Fibroblast of lung (primary cell): ENCODE measurements around the gene PSD4.

Experiments used
- EZH2 ChIP-seq: IDR thresholded peaks from 2 replicates; pipeline ENCODE4 v1.5.1; 2012; ENCODE audit warnings: low read length, control low read depth, mild to moderate bottlenecking; ENCODE audit errors: missing control alignments
- TF ChIP-seq, protein P1 (sequence below), 2 donors: IDR thresholded peaks in 1 of 2; conservative IDR thresholded peaks in 1 of 2; 1 replicate in 1 of 2; 2 replicates in 1 of 2; pipeline ENCODE4 v1.5.1; 2011 to 2012; ENCODE audit warnings: low read length in 2 of 2, control low read depth in 1 of 2, inconsistent platforms in 1 of 2, low read depth in 1 of 2, mild to moderate bottlenecking in 1 of 2

DNA sequence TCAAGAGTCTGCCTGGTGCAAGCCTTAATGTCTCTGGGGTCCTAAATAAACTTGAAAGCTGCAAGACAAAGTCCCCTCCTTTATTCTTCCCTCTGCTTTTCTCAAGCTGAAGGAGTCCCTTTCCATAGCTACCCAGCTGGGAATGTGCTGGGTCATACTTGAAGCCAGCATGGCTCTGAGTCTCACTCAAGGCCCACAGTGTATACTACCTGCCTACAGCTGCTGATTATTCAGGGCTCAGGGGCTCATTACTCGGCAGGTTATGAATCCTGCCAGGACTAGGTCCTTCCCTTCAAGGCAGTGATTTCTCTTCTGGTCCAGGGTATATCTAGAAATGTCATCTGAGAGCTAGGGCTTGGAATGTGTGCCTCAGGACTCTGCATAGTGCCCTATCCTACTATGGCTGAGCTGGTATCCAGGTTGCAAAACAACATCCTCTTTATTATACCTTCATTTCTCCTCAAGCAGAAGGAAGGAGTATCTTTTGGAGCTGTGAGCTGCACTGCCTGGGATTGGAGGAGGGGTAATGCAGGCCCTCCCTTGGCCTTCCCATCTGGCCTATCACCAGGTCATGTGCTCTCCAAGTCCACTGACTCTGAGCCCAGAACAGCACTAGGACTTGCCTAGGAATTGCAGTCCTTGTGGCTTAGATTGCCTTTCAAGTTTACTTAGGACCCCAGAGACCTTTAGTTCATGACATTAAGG lies 24.1 kb upstream of the PSD4 start:
- TF ChIP-seq, protein P1, sequence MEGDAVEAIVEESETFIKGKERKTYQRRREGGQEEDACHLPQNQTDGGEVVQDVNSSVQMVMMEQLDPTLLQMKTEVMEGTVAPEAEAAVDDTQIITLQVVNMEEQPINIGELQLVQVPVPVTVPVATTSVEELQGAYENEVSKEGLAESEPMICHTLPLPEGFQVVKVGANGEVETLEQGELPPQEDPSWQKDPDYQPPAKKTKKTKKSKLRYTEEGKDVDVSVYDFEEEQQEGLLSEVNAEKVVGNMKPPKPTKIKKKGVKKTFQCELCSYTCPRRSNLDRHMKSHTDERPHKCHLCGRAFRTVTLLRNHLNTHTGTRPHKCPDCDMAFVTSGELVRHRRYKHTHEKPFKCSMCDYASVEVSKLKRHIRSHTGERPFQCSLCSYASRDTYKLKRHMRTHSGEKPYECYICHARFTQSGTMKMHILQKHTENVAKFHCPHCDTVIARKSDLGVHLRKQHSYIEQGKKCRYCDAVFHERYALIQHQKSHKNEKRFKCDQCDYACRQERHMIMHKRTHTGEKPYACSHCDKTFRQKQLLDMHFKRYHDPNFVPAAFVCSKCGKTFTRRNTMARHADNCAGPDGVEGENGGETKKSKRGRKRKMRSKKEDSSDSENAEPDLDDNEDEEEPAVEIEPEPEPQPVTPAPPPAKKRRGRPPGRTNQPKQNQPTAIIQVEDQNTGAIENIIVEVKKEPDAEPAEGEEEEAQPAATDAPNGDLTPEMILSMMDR (conservative IDR thresholded peaks at IDR 0.05 in 1 of 2, IDR thresholded peaks at IDR 0.05 in 1 of 2; ENCODE audit: low read depth in 1 of 2, low read length in 2 of 2): no peak
- TF ChIP-seq EZH2: no peak
